ENCODE measurements around the gene CTCFL. TPM values are rescaled to one million over a fixed set of nuclear protein-coding genes. Genes with fewer than 3 reads are reported as not detected.

CTCFL gene
- total and polyA plus RNA-seq, 2 donors (not counting 1 experiment from before 2014, with no cell fraction given) = not detected

DNA sequence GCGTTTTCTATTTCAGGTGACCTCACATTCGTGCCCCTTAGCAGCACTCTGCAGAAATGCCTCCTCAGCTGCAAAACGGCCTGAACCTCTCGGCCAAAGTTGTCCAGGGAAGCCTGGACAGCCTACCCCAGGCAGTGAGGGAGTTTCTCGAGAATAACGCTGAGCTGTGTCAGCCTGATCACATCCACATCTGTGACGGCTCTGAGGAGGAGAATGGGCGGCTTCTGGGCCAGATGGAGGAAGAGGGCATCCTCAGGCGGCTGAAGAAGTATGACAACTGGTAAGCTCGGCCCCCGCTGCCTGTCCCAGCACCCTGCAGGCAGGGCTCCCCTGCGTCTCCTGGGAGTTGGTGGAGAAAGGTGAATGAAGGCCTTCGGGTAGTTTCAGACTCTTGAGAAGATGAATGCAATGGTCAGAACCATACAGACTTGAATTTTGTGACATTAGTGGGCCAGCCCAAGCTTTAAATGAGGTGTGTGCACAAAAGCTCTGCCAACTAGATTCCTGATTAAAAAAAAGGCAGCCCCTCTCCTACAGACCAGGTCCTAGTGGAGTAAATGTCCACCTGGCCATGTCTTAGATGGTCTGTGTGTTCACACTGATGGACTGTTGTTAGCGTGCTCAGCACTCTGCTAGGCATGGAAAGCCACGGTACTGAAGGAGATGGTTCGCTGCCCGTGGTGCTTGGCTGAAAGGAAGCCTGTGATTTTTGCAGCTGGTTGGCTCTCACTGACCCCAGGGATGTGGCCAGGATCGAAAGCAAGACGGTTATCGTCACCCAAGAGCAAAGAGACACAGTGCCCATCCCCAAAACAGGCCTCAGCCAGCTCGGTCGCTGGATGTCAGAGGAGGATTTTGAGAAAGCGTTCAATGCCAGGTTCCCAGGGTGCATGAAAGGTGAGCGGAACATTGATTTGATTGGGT, 36.7 kb upstream of the CTCFL start:
- DNase-seq (ENCODE audit: low read depth in 2 of 2) = no peak
- Histone ChIP-seq H3K27ac (ENCODE audit: insufficient read depth, low read length) (no peak overlapping the region), H4K20me1 (ENCODE audit: control insufficient read depth, extremely low read depth, insufficient read depth, low read length) (no peaks in the 10 kb centered on the region), H3K9ac (ENCODE audit: insufficient read depth, low read length) (no peak overlapping the region), H2AFZ (ENCODE audit: low read length) (no peak overlapping the region), H3K9me3 (ENCODE audit: control insufficient read depth, insufficient read depth, low read depth, low read length) (no peaks in the 10 kb centered on the region), H3K79me2 (ENCODE audit: control insufficient read depth, insufficient read depth, low read length) (no peaks in the 10 kb centered on the region), H3K4me3 (replicated peaks in 1 of 4; ENCODE audit: control extremely low read depth in 1 of 4, insufficient read depth in 1 of 4, low read depth in 3 of 4, low read length in 4 of 4) (no peak overlapping the region), H3K27me3 (ENCODE audit: control insufficient read depth, insufficient read depth, low read length) (peaks cover 3% of the 10 kb centered on the region), H3K4me1 (ENCODE audit: control insufficient read depth, extremely low read depth, insufficient read depth, low read length) (no peaks in the 10 kb centered on the region), H3K36me3 (ENCODE audit: control insufficient read depth, insufficient read depth, low read length) (no peaks in the 10 kb centered on the region), H3K4me2 (ENCODE audit: extremely low read depth, insufficient read depth, low read length) (no peak overlapping the region)
- TF ChIP-seq, protein P1, sequence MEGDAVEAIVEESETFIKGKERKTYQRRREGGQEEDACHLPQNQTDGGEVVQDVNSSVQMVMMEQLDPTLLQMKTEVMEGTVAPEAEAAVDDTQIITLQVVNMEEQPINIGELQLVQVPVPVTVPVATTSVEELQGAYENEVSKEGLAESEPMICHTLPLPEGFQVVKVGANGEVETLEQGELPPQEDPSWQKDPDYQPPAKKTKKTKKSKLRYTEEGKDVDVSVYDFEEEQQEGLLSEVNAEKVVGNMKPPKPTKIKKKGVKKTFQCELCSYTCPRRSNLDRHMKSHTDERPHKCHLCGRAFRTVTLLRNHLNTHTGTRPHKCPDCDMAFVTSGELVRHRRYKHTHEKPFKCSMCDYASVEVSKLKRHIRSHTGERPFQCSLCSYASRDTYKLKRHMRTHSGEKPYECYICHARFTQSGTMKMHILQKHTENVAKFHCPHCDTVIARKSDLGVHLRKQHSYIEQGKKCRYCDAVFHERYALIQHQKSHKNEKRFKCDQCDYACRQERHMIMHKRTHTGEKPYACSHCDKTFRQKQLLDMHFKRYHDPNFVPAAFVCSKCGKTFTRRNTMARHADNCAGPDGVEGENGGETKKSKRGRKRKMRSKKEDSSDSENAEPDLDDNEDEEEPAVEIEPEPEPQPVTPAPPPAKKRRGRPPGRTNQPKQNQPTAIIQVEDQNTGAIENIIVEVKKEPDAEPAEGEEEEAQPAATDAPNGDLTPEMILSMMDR (conservative IDR thresholded peaks at IDR 0.05 in 1 of 2, IDR thresholded peaks at IDR 0.05 in 1 of 2; ENCODE audit: low read depth in 1 of 2, low read length in 2 of 2) = no peak
- TF ChIP-seq EZH2 (IDR thresholded peaks at IDR 0.05; ENCODE audit: low read length, missing control alignments) = no peak

DNA sequence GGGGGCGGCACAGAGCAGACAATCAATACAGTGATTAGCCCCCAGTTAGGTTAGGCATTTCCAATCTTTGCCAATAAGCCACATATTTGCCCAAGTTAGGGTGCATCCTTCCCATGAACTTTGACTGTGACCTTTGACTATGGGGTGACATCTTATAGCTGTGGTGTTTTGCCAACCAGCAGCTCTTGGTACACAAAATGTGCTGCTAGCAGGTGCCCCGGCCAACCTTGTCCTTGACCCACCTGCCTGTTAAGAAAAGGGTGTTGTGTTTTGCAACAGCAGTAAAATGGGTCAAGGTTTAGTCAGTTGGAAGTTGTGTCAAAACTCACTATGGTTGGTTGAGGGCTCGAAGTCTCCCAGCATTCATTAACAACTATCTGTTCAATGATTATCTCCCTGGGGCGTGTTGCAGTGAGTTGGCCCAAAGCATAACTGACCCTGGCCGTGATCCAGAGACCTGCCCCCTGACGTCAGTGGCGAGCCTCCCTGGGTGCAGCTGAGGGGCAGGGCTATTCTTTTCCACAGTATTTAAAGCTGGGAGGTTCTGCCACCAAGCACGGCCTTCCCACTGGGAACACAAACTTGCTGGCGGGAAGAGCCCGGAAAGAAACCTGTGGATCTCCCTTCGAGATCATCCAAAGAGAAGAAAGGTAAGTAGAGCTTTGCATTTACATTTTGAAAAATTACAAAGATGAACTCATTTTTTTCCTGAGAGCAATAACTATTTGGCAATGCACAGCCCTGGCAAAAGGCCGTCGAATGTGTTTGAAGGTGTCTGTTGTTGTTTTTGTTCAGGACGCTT, 35.8 kb upstream of the CTCFL start, which contains the start of gene PCK1:
Gene PCK1, plus strand, starts transcription at position 557 of the 802 bp plus-strand sequence. CDS start 302 bp downstream, outside the sequence.
- Histone ChIP-seq H3K79me2 (ENCODE audit: control insufficient read depth, insufficient read depth, low read length) (no peaks in the 10 kb centered on the region), H3K9me3 (ENCODE audit: control insufficient read depth, insufficient read depth, low read depth, low read length) (no peaks in the 10 kb centered on the region), H3K36me3 (ENCODE audit: control insufficient read depth, insufficient read depth, low read length) (no peaks in the 10 kb centered on the region), H3K4me3 (replicated peaks in 1 of 4; ENCODE audit: control extremely low read depth in 1 of 4, insufficient read depth in 1 of 4, low read depth in 3 of 4, low read length in 4 of 4) (no peak within 1 kb of the TSS), H2AFZ (ENCODE audit: low read length) (no peak within 1 kb of the TSS), H3K9ac (ENCODE audit: insufficient read depth, low read length) (no peak within 1 kb of the TSS), H3K4me1 (ENCODE audit: control insufficient read depth, extremely low read depth, insufficient read depth, low read length) (no peaks in the 10 kb centered on the region), H3K27ac (ENCODE audit: insufficient read depth, low read length) (no peak within 1 kb of the TSS), H3K27me3 (ENCODE audit: control insufficient read depth, insufficient read depth, low read length) (peaks cover 3% of the 10 kb centered on the region), H4K20me1 (ENCODE audit: control insufficient read depth, extremely low read depth, insufficient read depth, low read length) (no peaks in the 10 kb centered on the region), H3K4me2 (ENCODE audit: extremely low read depth, insufficient read depth, low read length) (no peak within 1 kb of the TSS)
- peak in 1 of 2 donors; percentile 5 for DNase-seq (ENCODE audit: low read depth in 2 of 2)
- TF ChIP-seq, protein P1 (conservative IDR thresholded peaks at IDR 0.05 in 1 of 2, IDR thresholded peaks at IDR 0.05 in 1 of 2; ENCODE audit: low read depth in 1 of 2, low read length in 2 of 2) = no peak
- TF ChIP-seq EZH2 (IDR thresholded peaks at IDR 0.05; ENCODE audit: low read length, missing control alignments) = no peak

All from fibroblast of lung (primary cell).